LNCaP clone FGC (cell line): ENCODE measurements around the gene RTN4RL1.
A peak's percentile ranks its signal among the peaks of the same experiment; 100 is the strongest.

Source experiments
- DNase-seq: peaks from one replicate; pipeline ENCODE4 v3.0.0-alpha.2; 2011; ENCODE audit warnings: low read depth
- H3K4me3 ChIP-seq: 2 replicates; pipeline ENCODE4 v1.5.1; 2011; ENCODE audit warnings: mild to moderate bottlenecking, low read depth, low read length, control low read depth
- TF ChIP-seq, protein P1 (sequence below): IDR thresholded peaks from 2 replicates; pipeline ENCODE4 v1.5.1; 2012; ENCODE audit warnings: mild to moderate bottlenecking; ENCODE audit not compliant: control insufficient read depth, insufficient read depth; ENCODE audit errors: extremely low read depth

Gene RTN4RL1

DNA sequence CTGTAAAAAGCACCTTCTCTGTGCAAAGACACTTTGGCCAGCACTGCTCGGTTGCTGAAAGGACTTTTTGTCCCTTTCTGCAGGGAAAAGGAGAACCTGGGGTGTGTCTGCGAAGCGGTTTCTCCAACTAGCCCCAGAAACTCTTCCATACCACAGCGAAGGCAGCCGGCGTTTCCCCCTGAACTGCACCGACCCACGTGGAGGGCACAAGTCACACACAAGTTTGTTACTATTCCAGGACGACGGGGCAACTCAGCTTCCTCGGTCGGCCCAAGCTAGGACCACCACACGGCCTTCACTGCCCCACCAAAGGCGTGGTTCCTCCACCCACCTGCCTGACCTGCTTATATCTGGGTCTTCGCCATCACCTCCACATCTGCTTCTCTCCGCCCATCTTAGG, 1.9 kb downstream of the RTN4RL1 start:
- TF ChIP-seq, protein P1, sequence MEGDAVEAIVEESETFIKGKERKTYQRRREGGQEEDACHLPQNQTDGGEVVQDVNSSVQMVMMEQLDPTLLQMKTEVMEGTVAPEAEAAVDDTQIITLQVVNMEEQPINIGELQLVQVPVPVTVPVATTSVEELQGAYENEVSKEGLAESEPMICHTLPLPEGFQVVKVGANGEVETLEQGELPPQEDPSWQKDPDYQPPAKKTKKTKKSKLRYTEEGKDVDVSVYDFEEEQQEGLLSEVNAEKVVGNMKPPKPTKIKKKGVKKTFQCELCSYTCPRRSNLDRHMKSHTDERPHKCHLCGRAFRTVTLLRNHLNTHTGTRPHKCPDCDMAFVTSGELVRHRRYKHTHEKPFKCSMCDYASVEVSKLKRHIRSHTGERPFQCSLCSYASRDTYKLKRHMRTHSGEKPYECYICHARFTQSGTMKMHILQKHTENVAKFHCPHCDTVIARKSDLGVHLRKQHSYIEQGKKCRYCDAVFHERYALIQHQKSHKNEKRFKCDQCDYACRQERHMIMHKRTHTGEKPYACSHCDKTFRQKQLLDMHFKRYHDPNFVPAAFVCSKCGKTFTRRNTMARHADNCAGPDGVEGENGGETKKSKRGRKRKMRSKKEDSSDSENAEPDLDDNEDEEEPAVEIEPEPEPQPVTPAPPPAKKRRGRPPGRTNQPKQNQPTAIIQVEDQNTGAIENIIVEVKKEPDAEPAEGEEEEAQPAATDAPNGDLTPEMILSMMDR = no peak
- H3K4me3 ChIP-seq = no peak overlapping the region
- no peak for DNase-seq

DNA sequence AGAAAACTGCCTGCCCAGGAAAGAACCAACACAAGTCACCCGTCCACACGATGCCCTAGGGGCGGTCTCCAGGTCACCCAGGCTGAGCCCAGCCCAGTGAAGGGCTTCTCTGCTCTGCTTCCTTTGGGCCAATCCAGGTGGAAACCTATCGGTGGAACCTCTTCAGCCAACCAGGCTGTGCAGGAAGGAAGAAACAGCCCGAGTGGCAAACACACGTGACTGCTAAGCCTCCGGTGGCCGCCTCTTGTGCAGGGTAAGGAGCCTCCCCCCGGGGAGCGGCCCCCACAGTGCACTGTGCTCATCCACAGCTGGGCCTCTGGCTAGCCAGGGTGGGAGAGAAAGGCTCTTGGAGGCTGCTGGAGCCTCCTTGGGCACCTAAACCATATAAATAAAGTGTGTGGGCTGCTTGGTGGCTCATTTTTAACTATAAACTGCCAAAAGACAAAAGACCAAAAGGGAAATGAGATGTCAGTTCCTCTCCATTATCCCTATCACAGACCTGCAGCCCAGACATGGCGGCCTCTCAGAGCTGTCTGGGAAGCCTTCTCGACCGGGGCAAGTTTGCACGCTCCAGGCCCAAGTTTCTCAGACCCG, 2.4 kb downstream of the RTN4RL1 start:
- no peak for DNase-seq
- TF ChIP-seq, protein P1 = no peak
- no peak overlapping the region for H3K4me3 ChIP-seq

DNA sequence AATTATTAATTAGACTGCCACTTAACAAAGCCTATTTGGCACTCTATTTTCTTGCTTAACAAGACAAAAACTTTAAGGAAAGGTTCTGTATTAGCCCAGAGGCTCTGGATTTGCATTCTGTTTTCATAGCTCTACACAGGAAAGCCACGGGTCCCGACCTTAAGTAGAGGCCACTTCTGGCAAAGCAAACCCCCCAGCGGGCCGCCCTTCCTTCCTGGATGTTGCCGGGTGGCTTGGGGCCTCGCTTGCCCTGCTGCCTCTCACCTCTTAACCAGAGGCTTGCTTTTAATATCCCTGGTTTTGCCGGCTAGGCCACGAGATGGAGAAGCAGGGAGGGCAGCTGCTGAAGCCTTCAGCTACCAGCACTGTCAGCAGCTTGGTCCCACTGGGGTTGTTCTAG, 4.4 kb downstream of the RTN4RL1 start:
- TF ChIP-seq, protein P1 = no peak
- no peak for DNase-seq
- H3K4me3 ChIP-seq = no peak overlapping the region

DNA sequence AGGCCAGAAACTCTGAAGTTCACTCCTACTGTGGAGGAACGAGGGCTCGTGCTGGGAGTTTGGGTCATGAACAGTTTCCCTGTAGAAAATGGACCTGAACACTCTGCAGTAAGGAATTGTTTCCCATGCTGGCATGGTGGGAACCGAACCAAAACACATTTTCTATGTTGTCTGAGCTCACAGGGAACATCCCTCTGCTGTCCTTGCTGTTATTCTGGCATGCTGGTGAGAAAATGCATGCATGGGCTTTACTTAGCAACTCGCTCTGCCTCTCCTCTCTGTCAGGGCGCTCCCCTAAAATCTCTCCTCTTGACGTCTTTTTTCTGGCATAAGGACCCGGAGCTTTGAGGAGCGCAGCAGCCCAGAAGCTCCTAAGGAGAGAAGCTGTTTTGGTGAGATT, 5.4 kb downstream of the RTN4RL1 start:
- no peak for DNase-seq
- TF ChIP-seq, protein P1 = no peak
- no peak overlapping the region for H3K4me3 ChIP-seq

DNA sequence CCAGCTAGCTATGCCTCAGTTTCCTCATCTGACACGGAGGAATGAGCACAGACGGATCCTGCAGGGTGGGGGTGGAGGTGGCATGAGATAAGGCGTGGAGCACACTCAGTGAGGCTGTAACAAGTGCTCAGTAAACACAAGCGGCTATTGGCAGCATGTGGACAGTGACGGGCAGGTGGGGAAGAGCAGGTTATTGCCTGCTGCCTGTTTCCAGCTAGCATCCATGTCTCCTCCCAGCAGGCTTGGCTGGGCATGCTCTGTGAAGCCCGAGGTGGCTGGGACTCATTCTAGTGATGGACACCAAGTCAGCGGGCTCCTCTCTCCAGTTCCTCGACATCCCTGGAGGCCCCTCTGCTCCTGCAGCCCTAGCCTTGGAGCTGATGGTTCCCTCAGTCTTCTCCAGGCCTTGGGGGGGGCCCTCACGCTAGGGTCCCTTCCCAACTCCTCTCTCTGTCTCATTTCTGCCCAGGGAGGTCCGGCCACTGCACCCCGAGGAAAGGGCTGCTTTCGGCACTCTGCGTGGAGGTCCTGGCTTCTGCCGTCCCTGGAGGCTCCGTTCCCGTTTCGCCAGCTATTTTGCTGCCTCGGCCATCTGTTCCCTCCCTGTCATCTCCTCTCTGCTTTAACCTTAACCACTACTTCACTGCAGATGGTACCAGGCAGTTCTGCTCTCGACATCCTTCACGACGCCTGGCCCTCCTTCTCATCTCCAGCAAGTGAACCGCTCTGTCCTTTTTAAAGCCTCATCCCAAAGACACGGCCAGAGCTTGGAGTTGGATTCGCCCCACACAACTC, 6.2 kb downstream of the RTN4RL1 start:
- DNase-seq = peak; percentile 69
- H3K4me3 ChIP-seq = no peak overlapping the region
- TF ChIP-seq, protein P1 = no peak

DNA sequence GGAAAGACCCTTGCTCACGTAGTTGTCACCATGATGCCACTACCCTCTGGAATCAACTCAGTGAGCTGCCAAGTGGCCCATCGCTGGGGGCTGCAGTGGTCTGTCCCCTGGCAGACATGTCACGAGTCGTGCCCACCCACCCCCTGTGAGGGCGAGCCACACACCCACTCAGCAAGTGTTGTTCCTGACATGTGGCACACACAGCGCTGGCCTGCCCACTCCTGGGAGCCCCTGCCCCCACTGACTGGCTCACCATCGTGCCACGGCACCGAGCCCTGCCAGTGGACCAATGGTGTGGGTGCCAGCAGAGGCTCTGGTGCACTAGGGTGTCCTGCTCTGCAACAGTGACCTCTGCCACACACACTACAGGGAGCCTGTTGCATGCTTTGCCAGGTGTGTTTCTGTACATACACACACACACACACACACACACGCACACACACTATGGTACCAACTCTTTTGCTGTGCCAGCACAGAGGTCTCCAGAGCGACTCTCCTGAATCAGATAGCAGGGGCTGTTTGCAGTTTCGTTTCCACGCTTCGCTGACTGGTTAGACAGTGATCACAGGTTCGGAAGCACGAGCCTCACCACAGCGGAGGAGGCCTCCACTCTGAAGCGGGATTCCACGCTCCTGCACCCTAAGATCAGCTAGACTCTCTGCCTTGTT, 7.7 kb downstream of the RTN4RL1 start:
- TF ChIP-seq, protein P1 = no peak
- H3K4me3 ChIP-seq = no peak overlapping the region
- no peak for DNase-seq

DNA sequence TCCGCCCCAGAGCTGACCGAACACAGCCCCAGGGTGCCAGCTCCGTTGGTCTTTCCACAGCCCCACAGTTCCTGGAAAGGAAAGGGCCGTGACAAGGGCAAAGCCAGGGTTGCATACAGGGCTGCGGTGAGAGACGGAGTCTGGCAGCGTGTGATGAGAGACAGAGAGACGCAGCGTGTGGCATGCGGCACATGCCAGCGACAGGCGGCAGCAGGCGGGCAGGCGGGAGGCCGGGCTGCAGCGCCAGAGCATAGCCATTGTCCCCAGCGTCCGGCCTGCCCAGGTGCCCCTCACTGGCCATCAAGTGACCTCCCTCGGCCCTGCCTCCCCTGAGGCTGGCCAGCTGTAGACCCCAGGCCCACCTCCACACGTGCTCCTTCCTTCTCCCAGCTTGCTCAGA, 8.6 kb downstream of the RTN4RL1 start:
- TF ChIP-seq, protein P1 = no peak
- DNase-seq = no peak
- H3K4me3 ChIP-seq = no peak overlapping the region
